Neural cell (in vitro differentiated cells): Measurements from ENCODE around the gene TEN1. TPM values are rescaled to one million over a fixed set of nuclear protein-coding genes. Genes with fewer than 3 reads are reported as not detected.

ENCODE experiments used
- H2AFZ ChIP-seq: fragments of 200-600, 300-800 bp; sonication (generic), shearing (Covaris generic); 2 replicates; pipeline ENCODE4 v1.6.0; 2014; ENCODE audit warnings: low read depth, mild to moderate bottlenecking, antibody characterized with exemption, low read length, moderate library complexity
- H3F3A ChIP-seq: fragments of 200-600 bp; shearing (Covaris generic); 2 replicates; pipeline ENCODE4 v1.6.1; 2016; ENCODE audit warnings: mild to moderate bottlenecking, moderate library complexity, mixed read lengths, antibody characterized with exemption, low read length; ENCODE audit not compliant: insufficient read depth, poor library complexity, severe bottlenecking
- H3K27ac ChIP-seq: fragments of 200-600, 300-800 bp; sonication (generic), shearing (Covaris generic); 2 replicates; pipeline ENCODE4 v1.5.1; 2014; ENCODE audit warnings: mild to moderate bottlenecking, low read length, moderate library complexity
- H3K27me3 ChIP-seq: fragments of 300-800, 200-600 bp; sonication (generic), shearing (Covaris generic); 2 replicates; pipeline ENCODE4 v1.6.0; 2014; ENCODE audit warnings: mild to moderate bottlenecking, low read depth, low read length, moderate library complexity; ENCODE audit not compliant: insufficient read depth
- H3K36me3 ChIP-seq: fragments of 300-800, 200-600 bp; sonication (generic), shearing (Covaris generic); 2 replicates; pipeline ENCODE4 v1.5.1; 2014; ENCODE audit warnings: mild to moderate bottlenecking, antibody characterized with exemption, low read length, moderate library complexity; ENCODE audit not compliant: insufficient read depth
- H3K4me2 ChIP-seq: fragments of 300-800, 200-600 bp; sonication (generic), shearing (Covaris generic); 2 replicates; pipeline ENCODE4 v1.6.0; 2014; ENCODE audit warnings: mild to moderate bottlenecking, low read length
- H3K4me3 ChIP-seq: fragments of 300-800, 200-600 bp; sonication (generic), shearing (Covaris generic); 2 replicates; pipeline ENCODE4 v1.5.1; 2014; ENCODE audit warnings: mild to moderate bottlenecking, low read length, moderate library complexity
- H3K79me2 ChIP-seq: fragments of 200-600 bp; shearing (Covaris generic); replicated peaks from 2 replicates; pipeline ENCODE4 v1.6.0; 2014; ENCODE audit warnings: mild to moderate bottlenecking, low read length, moderate library complexity; ENCODE audit not compliant: insufficient read depth
- H3K9ac ChIP-seq: fragments of 300-800, 200-600 bp; sonication (generic), shearing (Covaris generic); 2 replicates; pipeline ENCODE4 v1.6.1; 2016; ENCODE audit warnings: mild to moderate bottlenecking, low read length, mixed read lengths
- H3K9me2 ChIP-seq: fragments of 200-600 bp; shearing (Covaris generic); 2 replicates; pipeline ENCODE4 v1.6.1; 2016; ENCODE audit warnings: mild to moderate bottlenecking, low read length, mixed read lengths; ENCODE audit not compliant: insufficient read depth
- H3K9me3 ChIP-seq: fragments of 200-600, 300-800 bp; sonication (generic), shearing (Covaris generic); 2 replicates; pipeline ENCODE4 v1.6.1; 2016; ENCODE audit warnings: mild to moderate bottlenecking, mixed run types, low read length, moderate library complexity, mixed read lengths
- H4K20me1 ChIP-seq: fragments of 200-600 bp; shearing (Covaris generic); 2 replicates; pipeline ENCODE4 v1.6.1; 2016; ENCODE audit warnings: mild to moderate bottlenecking, mixed run types; ENCODE audit not compliant: insufficient read depth
- CTCF ChIP-seq: fragments of 450-650 bp; IDR thresholded peaks from 2 replicates; pipeline ENCODE4 v1.5.1; 2014; ENCODE audit warnings: antibody characterized with exemption, mild to moderate bottlenecking, moderate library complexity; ENCODE audit not compliant: poor library complexity, severe bottlenecking
- EP300 ChIP-seq: fragments of 450-650 bp; conservative IDR thresholded peaks from 2 replicates; pipeline ENCODE4 v1.6.1; 2014; ENCODE audit warnings: antibody characterized with exemption, mild to moderate bottlenecking, moderate library complexity; ENCODE audit not compliant: poor library complexity, severe bottlenecking
- EZH2 ChIP-seq: fragments of 200-600, 300-800 bp; shearing (Covaris generic), sonication (generic); IDR thresholded peaks from 2 replicates; pipeline ENCODE4 v1.6.1; 2014; ENCODE audit warnings: antibody characterized with exemption, low read length, borderline replicate concordance, mild to moderate bottlenecking; ENCODE audit not compliant: insufficient read depth, poor library complexity, severe bottlenecking
- MXI1 ChIP-seq: fragments of 450-650 bp; conservative IDR thresholded peaks from 2 replicates; pipeline ENCODE4 v1.6.1; 2014; ENCODE audit warnings: antibody characterized with exemption, mild to moderate bottlenecking; ENCODE audit not compliant: poor library complexity, severe bottlenecking
- POLR2AphosphoS5 ChIP-seq: IDR thresholded peaks from 2 replicates; pipeline ENCODE4 v1.6.1; 2012
- RAD21 ChIP-seq: fragments of 450-650 bp; conservative IDR thresholded peaks from 2 replicates; pipeline ENCODE4 v1.6.1; 2014; ENCODE audit warnings: antibody characterized with exemption, mild to moderate bottlenecking, moderate library complexity
- REST ChIP-seq: IDR thresholded peaks from 2 replicates; pipeline ENCODE4 v1.6.1; 2012; ENCODE audit warnings: borderline replicate concordance
- SMC3 ChIP-seq: fragments of 450-650 bp; conservative IDR thresholded peaks from 2 replicates; pipeline ENCODE4 v1.6.1; 2014; ENCODE audit warnings: antibody characterized with exemption, mild to moderate bottlenecking, moderate library complexity; ENCODE audit not compliant: poor library complexity
- TAF1 ChIP-seq: IDR thresholded peaks from 2 replicates; pipeline ENCODE4 v1.6.1; 2012; ENCODE audit warnings: low read depth
- polyA plus RNA-seq: library from polyadenylated mRNA; depleted of rRNA; stranded (reverse); fragments of >200 nt; gene quantifications from 2 replicates; pipeline ENCODE4 v1.2.3, GENCODE V29; 2014

Gene TEN1
- polyA plus RNA-seq, 1 donor from 2014 or later, result 33.1 TPM

- Histone ChIP-seq H4K20me1 (no peaks in the 10 kb centered on the region), H3K36me3 (no peaks in the 10 kb centered on the region), H3K9me2 (no peaks in the 10 kb centered on the region), H3K4me2 (no peak overlapping the region), H3K79me2 (no peaks in the 10 kb centered on the region), H3K27ac (no peak overlapping the region), H3K27me3 (no peaks in the 10 kb centered on the region), H3F3A (no peaks in the 10 kb centered on the region), H3K4me3 (no peak overlapping the region), H3K9me3 (no peaks in the 10 kb centered on the region), H3K9ac (no peak overlapping the region), H2AFZ (no peak overlapping the region)
- TF ChIP-seq POLR2AphosphoS5 (no peak), SMC3 (no peak), EP300 (no peak), MXI1 (no peak), RAD21 (no peak)
Measured at GRCh38 chr17:75937652-75938051, 41.4 kb upstream of the TEN1 start.

GRCh38 chr17:75940727-75941441 lies 38.2 kb upstream of the TEN1 start, which contains the start of gene FBF1:
Gene FBF1, minus strand, starts transcription at chr17:75941042. Its CDS starts 2,893 bp downstream, at chr17:75938149.
- Histone ChIP-seq H4K20me1 (no peaks in the 10 kb centered on the region), H3K9me2 (no peaks in the 10 kb centered on the region), H3K79me2 (no peaks in the 10 kb centered on the region), H3K4me3 (peak within 1 kb of the TSS; percentile 99), H3K36me3 (no peaks in the 10 kb centered on the region), H3K27me3 (no peaks in the 10 kb centered on the region), H3K9me3 (no peaks in the 10 kb centered on the region), H3F3A (no peaks in the 10 kb centered on the region), H2AFZ (peak within 1 kb of the TSS; percentile 89), H3K4me2 (peak within 1 kb of the TSS; percentile 90), H3K27ac (peak within 1 kb of the TSS; percentile 52), H3K9ac (peak within 1 kb of the TSS; percentile 84)
- TF ChIP-seq POLR2AphosphoS5 (peak; percentile 92), MXI1 (peak; percentile 96), TAF1 (peak; percentile 42), SMC3 (peak; percentile 37), EZH2 (no peak), CTCF (peak; percentile 38), REST (peak; percentile 63), EP300 (no peak)
